Upper lobe of left lung (tissue), 6 donors: ENCODE measurements around the gene KNOP1. TPM values are rescaled to one million over a fixed set of nuclear protein-coding genes. Genes with fewer than 3 reads are reported as not detected.

Experiments used
- ATAC-seq, 2 donors: fragments of 200-7000 bp; cut with Tn5 transposase; one replicate each; pipeline ENCODE4 v1.9.1; 2022; ENCODE audit warnings: mild to moderate bottlenecking in 2 of 2, moderate library complexity in 2 of 2; ENCODE audit not compliant: low FRiP score in 2 of 2
- DNase-seq, 2 donors: peaks; one replicate each; pipeline ENCODE4 v3.0.0-alpha.2; 2019 to 2020
- H3K27ac ChIP-seq, 4 donors: fragments of 200-600 bp; sonication (generic); one replicate each; pipeline ENCODE4 v1.5.1; 2016 to 2019
- H3K27me3 ChIP-seq, 4 donors: fragments of 200-600 bp; sonication (generic); one replicate each; pipeline ENCODE4 v1.5.1; 2017 to 2019
- H3K36me3 ChIP-seq, 4 donors: fragments of 200-600 bp; sonication (generic); one replicate each; pipeline ENCODE4 v1.5.1; 2016 to 2019
- H3K4me1 ChIP-seq, 4 donors: fragments of 200-600 bp; sonication (generic); one replicate each; pipeline ENCODE4 v1.5.1; 2018 to 2019
- H3K4me3 ChIP-seq, 4 donors: fragments of 200-600 bp; sonication (generic); one replicate each; pipeline ENCODE4 v1.5.1; 2017 to 2019; ENCODE audit warnings: mild to moderate bottlenecking in 2 of 4, moderate library complexity in 1 of 4
- H3K9me3 ChIP-seq, 4 donors: fragments of 200-600 bp; sonication (generic); one replicate each; pipeline ENCODE4 v1.5.1; 2018 to 2019
- CTCF ChIP-seq, 6 experiments: fragments of 450-650 bp in 4 of 6; fragments of 200-600 bp in 2 of 6; sonication (generic) in 2 of 6; IDR thresholded peaks; one replicate each; pipeline ENCODE4 v1.5.1; 2016 to 2019; ENCODE audit warnings: antibody characterized with exemption in 6 of 6
- EP300 ChIP-seq, 4 donors: sonication (generic); formaldehyde crosslinking; IDR thresholded peaks; one replicate each; pipeline ENCODE4 v1.5.1; 2017; ENCODE audit warnings: antibody characterized with exemption in 4 of 4, control low read depth in 2 of 4
- POLR2A ChIP-seq, 4 donors: fragments of 450-650 bp; IDR thresholded peaks; one replicate each; pipeline ENCODE4 v1.5.1; 2016 to 2017; ENCODE audit warnings: antibody characterized with exemption in 4 of 4, mild to moderate bottlenecking in 2 of 4
- POLR2AphosphoS5 ChIP-seq, 2 donors: sonication (generic); formaldehyde crosslinking; IDR thresholded peaks; one replicate each; pipeline ENCODE4 v1.5.1; 2017; ENCODE audit warnings: antibody characterized with exemption in 2 of 2
- WGBS, 2 donors: methylation state at CpG; one replicate each; pipeline ENCODE4 v1.1.5; 2017 to 2018; 5-methylcytosine and 5-hydroxymethylcytosine counted together
- total RNA-seq, 6 donors: library from RNA; depleted of rRNA in 4 of 6; stranded (reverse); fragments of >200 nt in 4 of 6; gene quantifications; one replicate each; pipeline versions ENCODE4 v1.1.0 to v1.2.1, GENCODE V29; 2016 to 2021
- donor health status: DM: no; HTN: no; CAD: no; lungs with moderate emphysema.
- donor health status: DM: no; HTN: yes; CAD: no; lungs with severe emphysema.

Gene KNOP1
- total RNA-seq, 6 donors from 2014 or later, result 4.4 to 23.3 (median 12.1) TPM

- Histone ChIP-seq H3K36me3 (no peaks in the 10 kb centered on the region), H3K9me3 (no peaks in the 10 kb centered on the region), H3K27me3 (no peaks in the 10 kb centered on the region), H3K4me1 (peaks cover 0 to 3% (median 0%) of the 10 kb centered on the region in 4 donors), H3K4me3 (no peak overlapping the region), H3K27ac (no peak overlapping the region)
- 57 to 61% methylated on average over 3 of the region's 3 CpGs for WGBS, 2 donors
- no peak for DNase-seq
- no peak for ATAC-seq
- TF ChIP-seq EP300 (IDR thresholded peaks at IDR 0.05), result no peak
- no peak for TF ChIP-seq POLR2A (IDR thresholded peaks at IDR 0.05)
- no peak for TF ChIP-seq POLR2AphosphoS5 (IDR thresholded peaks at IDR 0.05)
- TF ChIP-seq CTCF (IDR thresholded peaks at IDR 0.05), result no peak
Observed at GRCh38 chr16:19744670-19745069, 26.6 kb upstream of the KNOP1 start.

- Histone ChIP-seq H3K4me1 (peaks cover 0 to 3% (median 0%) of the 10 kb centered on the region in 4 donors), H3K4me3 (no peak overlapping the region), H3K36me3 (no peaks in the 10 kb centered on the region), H3K27me3 (no peaks in the 10 kb centered on the region), H3K9me3 (no peaks in the 10 kb centered on the region), H3K27ac (no peak overlapping the region)
- no peak for ATAC-seq
- TF ChIP-seq EP300 (IDR thresholded peaks at IDR 0.05), result no peak
- TF ChIP-seq POLR2AphosphoS5 (IDR thresholded peaks at IDR 0.05), result no peak
- TF ChIP-seq POLR2A (IDR thresholded peaks at IDR 0.05), result no peak
- TF ChIP-seq CTCF (IDR thresholded peaks at IDR 0.05), result no peak
- no peak for DNase-seq
Observed at GRCh38 chr16:19743816-19744159, 25.8 kb upstream of the KNOP1 start.

GRCh38 chr16:19741354-19741753, 23.3 kb upstream of the KNOP1 start:
- no peaks in the 10 kb centered on the region for H3K27me3 ChIP-seq
- H3K27ac ChIP-seq, result no peak overlapping the region
- H3K36me3 ChIP-seq, result no peaks in the 10 kb centered on the region
- WGBS, 2 donors, result 93 to 94% methylated on average over 1 of the region's 1 CpG
- no peaks in the 10 kb centered on the region for H3K9me3 ChIP-seq
- peaks cover 0 to 2% (median 0%) of the 10 kb centered on the region in 4 donors for H3K4me1 ChIP-seq
- H3K4me3 ChIP-seq, result no peak overlapping the region
- ATAC-seq (no peak), DNase-seq (no peak)
- no peak for TF ChIP-seq CTCF (IDR thresholded peaks at IDR 0.05)
- no peak for TF ChIP-seq POLR2AphosphoS5 (IDR thresholded peaks at IDR 0.05)
- TF ChIP-seq EP300 (IDR thresholded peaks at IDR 0.05), result no peak
- no peak for TF ChIP-seq POLR2A (IDR thresholded peaks at IDR 0.05)

- ATAC-seq (no peak), DNase-seq (no peak)
- Histone ChIP-seq H3K36me3 (peaks cover 0 to 12% (median 3%) of the 10 kb centered on the region in 4 donors), H3K9me3 (no peaks in the 10 kb centered on the region), H3K27ac (no peak overlapping the region), H3K27me3 (no peaks in the 10 kb centered on the region), H3K4me1 (no peaks in the 10 kb centered on the region), H3K4me3 (no peak overlapping the region)
- TF ChIP-seq EP300 (IDR thresholded peaks at IDR 0.05), result no peak
- no peak for TF ChIP-seq POLR2AphosphoS5 (IDR thresholded peaks at IDR 0.05)
- 75 to 78% methylated on average over 12 of the region's 12 CpGs for WGBS, 2 donors
Observed at GRCh38 chr16:19737306-19738038, 19.4 kb upstream of the KNOP1 start.

- Histone ChIP-seq H3K27ac (peak overlapping the region in 2 of 4 donors; percentile 2 to 24), H3K4me3 (no peak overlapping the region), H3K36me3 (peaks cover 0 to 16% (median 3%) of the 10 kb centered on the region in 4 donors), H3K4me1 (no peaks in the 10 kb centered on the region), H3K9me3 (no peaks in the 10 kb centered on the region), H3K27me3 (no peaks in the 10 kb centered on the region)
- DNase-seq, result no peak
- TF ChIP-seq EP300 (IDR thresholded peaks at IDR 0.05), result no peak
- no peak for TF ChIP-seq POLR2AphosphoS5 (IDR thresholded peaks at IDR 0.05)
- no peak for TF ChIP-seq CTCF (IDR thresholded peaks at IDR 0.05)
- no peak for TF ChIP-seq POLR2A (IDR thresholded peaks at IDR 0.05)
- WGBS, 2 donors, result 56 to 67% methylated on average over 9 of the region's 9 CpGs
- ATAC-seq, result no peak
Observed at GRCh38 chr16:19735074-19735867, 17.2 kb upstream of the KNOP1 start.
